GM18519 (cell line): ENCODE measurements around the gene RIMKLA.

Source experiments
- ATAC-seq: cut with Tn5 transposase; IDR thresholded peaks from one replicate; pipeline ENCODE4 v1.9.1; 2021; ENCODE audit warnings: mild to moderate bottlenecking, moderate library complexity; ENCODE audit not compliant: unreplicated experiment, low FRiP score

Gene RIMKLA

DNA sequence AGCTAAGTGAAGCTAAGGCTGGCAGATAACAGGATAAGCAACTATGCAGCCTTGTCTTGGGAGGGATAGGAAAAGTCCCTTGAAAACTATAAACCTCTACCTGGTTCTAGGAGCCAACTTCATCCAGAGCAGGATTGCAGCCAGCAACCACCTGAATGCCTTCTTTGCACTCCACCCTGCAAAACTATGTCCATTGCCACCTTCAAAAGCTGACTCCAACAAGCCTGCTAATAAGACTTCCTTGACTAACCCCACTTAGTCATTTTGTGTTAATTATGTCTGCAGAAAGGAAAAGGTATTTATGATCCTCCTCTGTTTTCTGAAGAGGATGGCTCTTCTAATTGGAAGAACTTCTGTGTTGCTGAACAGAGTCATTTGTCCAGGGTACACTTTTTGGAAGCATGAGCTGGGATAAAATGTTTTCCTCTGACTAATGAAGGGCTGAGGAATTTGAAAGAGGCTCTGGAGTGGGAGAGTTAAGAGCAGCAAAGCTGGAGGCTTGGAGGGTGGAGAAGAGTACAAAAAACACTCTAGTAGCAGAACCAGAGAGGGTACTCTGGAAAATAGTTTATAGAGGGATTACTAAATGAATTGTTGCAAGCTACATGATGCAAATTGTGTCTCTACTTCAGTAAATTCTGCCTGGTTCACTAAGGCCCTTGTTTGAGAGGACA lies 9.6 kb upstream of the RIMKLA start:
- ATAC-seq, result no peak

DNA sequence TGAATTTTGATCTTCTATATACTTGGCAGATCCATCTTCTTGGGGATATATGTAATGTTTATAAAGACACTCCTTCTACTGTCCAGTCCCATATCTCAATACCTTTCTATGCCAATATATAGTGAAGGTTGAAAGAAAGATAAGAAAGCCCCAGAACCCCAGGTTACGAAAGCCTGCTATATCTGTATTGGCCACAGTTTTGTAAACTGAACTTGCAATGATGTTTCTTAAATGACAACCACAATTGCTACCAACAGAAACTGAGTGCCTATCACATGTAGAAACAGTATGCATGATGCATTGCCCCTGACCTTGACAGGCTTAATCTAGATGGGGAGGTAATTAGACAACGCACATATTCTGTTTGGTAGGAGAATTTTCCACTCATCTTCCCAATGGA lies 7.8 kb upstream of the RIMKLA start:
- ATAC-seq, result no peak

DNA sequence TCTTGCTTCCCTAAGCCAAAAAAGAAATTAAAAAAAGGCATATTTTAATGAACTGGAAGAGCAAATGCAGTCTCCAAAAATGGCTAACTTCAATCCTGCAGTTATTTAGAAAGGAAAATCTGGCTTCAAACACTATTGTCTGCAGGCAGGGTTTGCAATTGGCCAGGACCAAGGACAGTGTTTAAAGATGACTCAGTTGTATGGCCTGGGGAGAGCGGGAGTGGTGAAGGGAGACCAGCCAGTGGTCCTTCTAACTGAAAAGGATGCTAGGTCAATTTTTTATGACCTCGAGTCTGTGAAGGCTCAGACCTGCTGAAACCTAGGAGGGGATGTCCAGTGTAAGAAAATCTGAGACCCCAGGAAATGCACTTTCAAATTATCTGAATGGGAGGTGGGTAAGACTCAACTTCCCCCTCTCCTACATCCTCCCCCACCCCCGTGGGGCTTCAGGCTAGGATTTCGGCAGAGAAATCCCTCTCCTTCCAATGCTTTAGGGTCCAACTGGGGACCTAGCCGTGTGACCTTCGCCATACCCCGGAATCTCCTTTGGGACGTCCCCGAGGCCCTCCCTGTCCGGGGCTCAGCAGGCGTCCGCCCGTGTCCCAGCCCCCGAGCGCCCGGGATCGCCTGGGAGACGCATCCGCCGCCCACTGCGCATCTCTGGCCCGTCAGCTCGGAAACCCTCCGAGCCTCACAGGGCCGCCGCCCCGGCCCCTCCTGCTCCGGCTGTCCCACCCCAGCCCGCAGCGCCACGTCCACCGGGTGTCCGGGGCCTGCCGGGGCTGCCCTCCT lies 602 bp upstream of the RIMKLA start:
- ATAC-seq, result peak; percentile 17

DNA sequence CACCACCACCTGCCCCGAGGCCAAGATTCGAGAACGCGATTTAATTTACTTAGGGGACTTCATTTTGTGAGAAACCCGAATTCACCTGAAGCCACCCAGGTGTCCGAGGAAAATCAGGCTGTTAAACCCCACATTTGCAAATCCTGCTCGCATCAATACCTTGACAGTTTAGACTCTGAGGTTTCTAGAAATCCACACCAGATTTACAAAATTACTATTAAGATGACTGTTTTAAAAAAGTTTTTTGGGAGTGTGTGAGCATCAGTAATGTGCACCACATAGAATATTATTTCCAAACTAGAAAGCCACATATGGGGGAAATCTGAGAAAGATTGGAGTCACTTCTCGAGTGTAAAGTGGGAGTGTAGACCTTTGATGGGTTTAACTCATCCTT lies 685 bp downstream of the RIMKLA start:
- no peak for ATAC-seq

DNA sequence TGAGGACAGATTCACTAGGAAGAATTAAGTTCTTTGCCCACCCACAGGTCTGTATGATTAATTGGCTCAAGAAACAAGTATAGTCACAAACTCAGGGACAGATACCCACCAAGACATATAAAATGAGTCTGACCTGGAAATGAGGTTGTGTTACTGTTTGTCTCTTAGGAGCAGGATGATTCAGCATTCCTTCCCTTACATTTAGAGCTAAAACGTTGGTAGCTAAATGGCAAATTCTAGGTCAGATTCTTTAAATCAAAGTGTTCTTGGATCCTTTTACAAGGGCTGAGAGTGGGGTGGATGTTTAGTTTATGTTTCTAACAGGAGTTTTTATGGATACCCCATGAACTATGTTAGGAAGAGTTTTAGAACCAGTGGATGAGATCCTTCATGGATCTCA lies 4.7 kb downstream of the RIMKLA start:
- no peak for ATAC-seq

DNA sequence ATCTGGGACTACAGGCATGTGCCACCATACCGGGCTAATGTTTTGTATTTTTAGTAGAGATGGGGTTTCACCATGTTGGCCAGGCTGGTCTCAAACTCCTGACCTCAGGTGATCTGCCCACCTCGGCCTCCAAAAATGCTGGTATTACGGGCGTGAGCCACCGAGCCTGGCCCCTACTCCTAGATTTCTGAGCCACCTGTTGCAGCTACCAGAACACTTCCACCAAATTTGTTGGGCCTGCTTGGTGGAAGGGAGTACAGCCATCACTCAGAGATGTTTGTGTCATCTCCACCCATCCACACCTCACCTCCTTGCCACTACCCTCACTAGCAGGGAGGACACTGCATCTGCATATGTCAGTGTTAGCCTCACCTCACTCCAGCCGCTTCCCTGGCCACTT lies 5.5 kb downstream of the RIMKLA start:
- no peak for ATAC-seq

DNA sequence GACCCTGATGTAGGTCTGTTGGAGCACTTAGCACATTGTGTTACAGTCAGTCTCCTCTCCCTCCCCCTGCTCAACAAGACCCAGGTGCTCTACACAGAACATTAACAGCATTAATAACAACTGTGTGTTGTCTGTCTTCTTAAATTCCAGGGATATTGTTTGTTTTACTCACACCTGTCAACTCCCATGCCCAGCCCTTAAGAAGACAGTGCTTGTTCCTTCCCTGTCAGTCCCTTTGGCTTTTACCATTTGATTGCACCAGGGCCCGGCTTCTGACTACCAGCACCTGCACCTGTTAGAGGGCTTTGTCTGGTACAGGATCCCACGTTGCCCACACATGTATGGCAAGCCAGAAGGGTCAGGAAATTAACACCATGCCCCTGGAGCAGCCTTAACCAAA lies 11.7 kb downstream of the RIMKLA start:
- no peak for ATAC-seq

DNA sequence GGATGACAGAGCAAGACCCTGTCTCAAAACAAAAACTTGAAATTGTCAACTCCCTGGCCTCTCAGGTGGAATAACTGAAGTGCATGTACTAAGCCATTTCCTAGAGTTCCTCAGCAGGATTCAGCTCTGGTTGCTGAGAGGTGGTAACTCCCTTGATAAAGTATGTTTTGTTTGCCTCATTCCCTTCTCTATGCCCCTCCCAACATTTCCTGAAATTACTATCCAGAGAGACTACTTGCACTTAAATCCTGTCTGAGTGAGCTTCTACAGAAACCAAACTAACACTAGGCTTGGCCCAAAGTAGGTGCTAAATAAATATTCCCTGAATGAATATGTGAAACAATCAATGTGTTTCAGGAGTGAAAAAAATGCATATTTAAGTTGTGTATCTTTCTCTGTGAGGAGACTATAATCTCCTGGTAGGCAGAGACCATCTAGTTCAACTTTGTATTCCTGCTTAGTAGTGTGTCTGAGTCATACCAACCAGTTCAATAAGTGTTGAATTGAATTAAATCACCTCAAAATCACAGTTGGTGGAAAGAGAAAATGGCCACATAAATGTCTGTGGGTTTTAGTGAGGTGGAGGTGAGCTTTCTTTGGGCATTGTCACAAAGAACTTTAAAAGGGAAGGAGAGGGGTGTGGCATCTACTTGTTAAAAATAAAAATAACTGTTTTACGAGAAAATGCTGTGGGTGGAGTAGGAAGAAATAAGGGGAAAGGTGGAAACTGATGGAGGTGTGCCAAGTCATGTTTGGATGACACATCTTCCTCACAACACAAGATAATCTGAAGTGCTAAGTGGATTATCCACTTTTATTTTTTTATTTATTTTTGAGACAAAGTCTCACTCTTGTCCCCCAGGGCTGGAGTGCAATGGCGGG lies 12.6 kb downstream of the RIMKLA start:
- ATAC-seq, result no peak

DNA sequence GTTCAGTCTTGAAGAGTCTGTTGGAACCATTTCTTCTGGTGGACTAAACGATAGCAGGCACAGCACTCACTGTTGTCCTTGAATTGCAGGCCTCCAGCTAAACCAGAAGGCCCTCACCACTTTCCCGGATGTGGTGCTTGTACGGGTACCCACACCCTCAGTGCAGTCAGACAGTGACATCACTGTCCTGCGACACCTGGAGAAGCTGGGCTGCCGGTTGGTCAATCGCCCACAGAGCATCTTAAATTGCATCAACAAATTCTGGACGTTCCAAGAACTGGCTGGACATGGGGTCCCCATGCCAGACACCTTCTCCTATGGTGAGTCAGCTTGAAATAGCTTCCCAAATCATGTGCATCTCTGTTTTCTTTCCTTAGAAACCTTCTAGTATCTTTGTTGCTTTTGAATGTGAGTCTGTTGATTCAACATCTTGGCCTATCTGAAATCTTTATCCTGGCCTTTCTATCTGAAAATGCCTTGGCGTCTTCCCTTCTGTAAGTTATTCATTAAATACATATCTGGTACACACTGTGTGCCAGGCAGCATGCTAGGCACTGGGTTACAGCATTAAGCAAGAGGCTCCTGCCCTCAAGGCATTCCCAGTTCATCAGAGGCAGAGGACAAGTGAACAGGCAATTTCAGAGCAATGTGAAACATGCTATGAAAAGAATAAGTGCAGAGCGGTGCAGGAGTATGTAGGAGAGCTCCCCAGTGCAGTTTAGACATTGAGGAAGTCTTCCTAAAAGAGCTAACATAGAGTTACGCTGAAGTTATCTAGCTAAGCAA lies 18.9 kb downstream of the RIMKLA start:
- no peak for ATAC-seq

DNA sequence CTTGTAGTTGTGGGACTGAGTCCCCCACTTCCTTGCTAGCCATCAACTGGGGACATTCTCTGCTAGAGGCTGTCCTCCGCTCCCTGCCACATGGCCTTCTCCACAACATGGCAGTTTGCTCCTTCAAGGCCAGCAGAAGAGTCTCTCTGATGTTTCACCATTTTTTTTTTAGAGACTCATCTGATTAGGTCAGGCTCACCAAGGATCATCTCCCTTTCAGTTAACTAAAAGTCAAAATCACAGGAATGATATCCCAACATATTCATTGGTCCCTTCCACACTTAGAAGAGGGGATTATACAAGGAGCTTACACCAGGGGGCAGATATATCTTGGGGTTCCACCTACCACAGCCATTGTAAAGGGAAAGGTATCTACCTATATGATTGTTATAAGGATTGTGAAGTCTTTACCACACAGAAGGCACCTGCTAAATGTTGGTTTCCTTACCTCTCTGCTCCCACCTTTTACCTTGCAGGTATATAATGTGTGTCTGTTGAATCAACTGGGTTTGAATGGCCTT lies 23.3 kb downstream of the RIMKLA start:
- ATAC-seq, result no peak

DNA sequence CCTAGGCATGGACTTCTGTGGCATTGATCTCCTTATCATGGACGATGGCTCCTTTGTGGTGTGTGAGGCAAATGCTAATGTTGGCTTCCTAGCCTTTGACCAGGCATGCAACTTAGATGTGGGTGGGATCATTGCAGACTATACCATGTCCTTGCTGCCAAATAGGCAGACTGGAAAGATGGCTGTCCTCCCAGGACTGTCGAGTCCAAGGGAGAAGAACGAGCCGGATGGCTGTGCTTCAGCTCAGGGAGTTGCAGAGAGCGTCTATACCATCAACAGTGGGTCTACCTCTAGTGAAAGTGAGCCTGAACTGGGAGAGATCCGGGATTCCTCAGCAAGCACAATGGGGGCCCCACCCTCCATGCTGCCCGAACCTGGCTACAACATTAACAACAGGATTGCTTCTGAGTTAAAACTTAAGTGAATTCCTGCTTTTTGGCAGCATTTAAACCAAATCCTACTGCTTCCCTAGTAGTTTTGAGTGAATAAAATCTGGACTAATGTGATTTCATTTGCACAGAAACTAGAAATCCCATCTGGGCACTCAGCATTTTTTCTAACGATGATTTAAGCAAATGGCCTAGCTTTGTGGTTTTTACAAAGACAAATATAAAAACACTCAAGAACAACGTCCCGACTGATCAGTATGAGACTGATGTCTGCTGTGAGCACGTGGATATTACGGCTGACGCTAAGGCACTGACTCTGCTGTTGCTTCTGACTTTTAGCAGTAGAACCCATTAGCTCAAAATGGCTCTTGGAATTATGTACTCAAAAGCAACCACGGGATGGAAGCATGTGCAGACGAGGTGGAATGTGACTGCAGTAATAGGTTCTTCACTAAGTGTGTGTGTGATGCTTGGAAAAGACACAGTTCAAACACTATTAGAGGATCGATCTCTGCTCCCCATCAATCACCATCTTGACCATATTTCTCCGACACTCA lies 34.2 kb downstream of the RIMKLA start:
- no peak for ATAC-seq

DNA sequence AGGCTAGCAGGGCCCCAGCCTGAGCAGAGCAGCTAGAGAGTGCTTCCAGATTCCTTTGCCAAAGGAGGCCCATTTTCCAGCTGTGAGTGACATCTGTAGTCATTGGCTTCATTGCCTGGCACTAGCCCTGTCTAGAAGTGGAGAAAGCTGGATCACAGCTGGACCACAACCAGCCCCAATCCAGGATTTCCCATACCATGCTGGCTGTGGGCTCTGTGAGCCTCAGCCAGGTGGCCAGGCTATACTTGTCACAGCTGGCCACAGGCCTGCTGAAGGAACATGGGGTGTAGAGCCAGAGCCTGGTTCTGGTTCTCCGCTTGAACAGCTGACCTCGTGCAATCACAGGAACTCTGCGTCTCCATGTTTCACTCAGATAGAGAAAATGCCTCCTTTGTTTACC lies 36.6 kb downstream of the RIMKLA start:
- ATAC-seq, result no peak

DNA sequence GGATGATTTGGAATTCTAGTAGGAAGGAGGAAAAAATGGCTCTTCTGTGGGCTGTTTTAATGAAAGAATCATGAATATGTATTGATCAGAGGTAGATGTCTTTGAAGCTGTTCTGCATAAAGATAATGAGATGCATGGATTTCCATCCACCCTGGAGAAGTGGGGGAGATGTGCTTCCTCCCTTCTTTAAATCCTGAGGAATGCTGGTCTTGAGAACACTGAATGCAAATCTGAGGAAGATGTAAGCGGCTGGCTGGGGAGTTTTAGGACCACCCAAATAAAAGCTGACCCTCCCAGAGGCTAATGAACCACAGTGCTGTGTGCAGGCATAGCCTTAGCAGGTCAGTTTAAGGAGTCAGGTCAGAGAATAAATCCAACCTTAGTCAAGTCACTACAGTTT lies 37.9 kb downstream of the RIMKLA start:
- ATAC-seq, result no peak

DNA sequence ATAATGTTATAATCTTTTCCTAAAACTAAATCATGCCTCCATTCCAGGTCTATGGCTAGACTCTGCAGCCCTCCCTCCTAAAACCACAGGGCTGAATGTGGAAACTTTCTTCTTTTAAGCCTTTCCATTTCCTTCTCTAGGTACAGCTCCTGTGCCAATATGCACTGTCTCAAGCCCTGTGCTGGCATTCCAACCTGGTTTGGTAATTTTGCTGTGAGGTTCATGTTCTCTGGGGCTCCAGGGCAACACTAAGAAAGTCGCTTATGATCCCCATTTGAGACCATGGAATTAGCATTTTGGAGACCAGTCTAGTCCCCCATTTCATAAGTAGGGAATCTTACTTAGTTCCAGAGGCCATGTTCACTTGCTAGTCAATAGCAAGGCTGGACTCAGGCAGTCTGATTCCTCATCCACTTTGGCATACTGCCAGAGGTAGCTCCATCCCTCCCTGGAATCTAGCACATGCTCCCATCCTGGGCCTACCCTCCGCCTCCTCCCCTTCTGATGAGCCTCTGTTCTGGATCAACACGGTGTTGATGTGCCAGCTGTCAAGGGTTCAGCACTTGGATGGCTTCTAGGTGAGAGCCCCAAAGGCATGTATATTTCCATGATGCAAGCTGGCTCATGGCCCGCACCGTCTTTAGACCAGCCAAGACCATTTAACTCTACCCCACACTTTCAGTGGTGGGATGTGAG lies 38.7 kb downstream of the RIMKLA start:
- ATAC-seq, result no peak

DNA sequence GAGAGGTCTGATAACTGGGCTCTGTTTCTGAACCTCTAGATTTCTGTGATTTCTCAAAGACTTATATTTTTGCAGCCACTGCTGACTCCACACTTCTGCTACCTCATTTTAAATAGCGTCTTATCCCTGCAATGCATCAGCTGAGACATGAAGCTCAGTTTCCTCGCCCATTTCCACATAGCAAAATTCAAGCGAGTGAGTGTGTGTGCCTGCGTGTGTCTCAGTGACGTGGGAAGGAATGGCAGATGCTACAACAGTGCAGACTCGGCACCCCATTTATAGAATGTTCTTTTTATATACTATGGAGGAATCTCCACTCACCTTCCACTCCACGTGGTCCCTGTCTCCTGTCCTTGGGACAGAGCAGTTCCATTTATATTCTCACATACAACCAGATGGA lies 39.5 kb downstream of the RIMKLA start:
- ATAC-seq, result no peak

DNA sequence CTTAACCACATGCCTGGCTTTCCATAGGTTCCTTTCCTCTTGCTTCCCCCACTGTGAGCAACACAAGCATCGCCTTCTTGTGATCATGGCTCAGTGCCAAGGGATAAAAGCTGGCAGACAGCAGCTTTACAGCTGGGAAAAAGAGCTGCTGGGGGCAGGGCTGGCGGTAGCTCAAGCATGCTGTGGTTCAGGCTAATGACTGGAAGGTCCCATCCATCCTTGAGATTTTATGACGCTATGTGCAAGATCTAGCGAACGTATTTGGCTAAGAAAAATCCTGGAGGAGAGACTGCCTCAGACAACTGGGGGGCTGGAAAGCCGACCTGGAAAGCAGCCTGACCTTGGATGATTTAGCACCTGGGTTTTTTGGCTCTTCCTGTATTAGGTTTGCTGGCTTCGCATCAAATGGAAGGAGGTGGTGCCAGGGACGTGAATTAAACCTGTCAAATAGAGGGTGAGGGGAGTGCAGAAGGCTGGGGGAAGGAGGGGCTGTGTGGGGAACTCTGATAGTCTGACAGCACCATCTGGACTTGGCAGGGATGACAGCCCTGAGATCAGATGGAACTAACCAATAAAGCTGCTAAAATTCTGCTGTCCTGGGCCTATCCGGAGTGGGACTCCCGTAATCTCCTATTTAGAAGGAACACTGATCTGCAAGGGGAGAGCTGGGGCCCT lies 40.5 kb downstream of the RIMKLA start:
- no peak for ATAC-seq

DNA sequence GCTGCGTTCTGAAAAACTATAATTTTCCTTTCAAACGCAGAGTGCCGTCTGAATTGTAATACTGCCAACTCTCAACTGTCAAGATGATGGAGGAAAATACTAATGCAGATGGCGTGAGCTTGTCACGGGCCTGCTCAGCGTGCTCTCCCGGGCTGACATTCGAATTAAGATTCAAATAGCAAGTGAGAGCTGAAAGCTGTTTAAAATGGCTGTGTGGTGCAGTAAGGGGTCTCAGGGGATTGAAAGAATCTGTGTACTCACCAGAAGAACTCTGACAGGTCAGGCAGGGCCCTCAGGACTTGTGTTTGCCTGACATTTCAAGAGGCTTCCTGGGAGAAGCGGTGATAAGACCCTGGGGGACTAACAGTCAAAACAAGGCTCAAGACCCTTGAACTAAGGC lies 42.1 kb downstream of the RIMKLA start:
- no peak for ATAC-seq

DNA sequence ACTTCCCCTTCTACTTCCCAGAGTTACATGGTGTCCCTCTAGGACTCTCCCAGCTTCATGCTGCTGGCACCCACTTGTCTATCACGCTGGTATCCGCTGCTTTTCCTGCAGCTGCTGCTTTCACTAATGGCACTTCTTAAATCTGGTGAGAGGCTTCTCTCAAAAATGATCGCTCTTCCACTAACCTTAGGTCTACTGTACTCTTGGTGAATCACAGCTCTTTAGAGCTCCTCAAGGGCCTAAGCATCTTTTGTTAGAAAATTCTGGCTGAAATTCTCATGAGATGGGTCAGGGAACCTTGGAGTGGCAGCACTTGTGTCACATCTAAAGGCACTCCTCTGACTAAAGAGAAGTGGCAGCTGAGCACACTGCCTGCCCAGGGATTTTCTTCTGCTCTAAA lies 43.1 kb downstream of the RIMKLA start:
- ATAC-seq, result no peak
